Endothelial cell (in vitro differentiated cells): ENCODE results near the gene ADCY9. TPM values are rescaled to one million over a fixed set of nuclear protein-coding genes. Genes with fewer than 3 reads are reported as not detected.
A peak's percentile ranks its signal among the peaks of the same experiment; 100 is the strongest.

ENCODE experiments used
- DNase-seq: peaks from one replicate; pipeline ENCODE4 v3.0.0; 2021; ENCODE audit warnings: low spot score
- H3K27ac Mint-ChIP-seq: one replicate; pipeline ENCODE4 v1.8.0; 2021; ENCODE audit warnings: mixed read lengths, inconsistent platforms; ENCODE audit not compliant: unreplicated experiment
- H3K27me3 Mint-ChIP-seq: one replicate; pipeline ENCODE4 v1.8.0; 2021; ENCODE audit warnings: mild to moderate bottlenecking, moderate library complexity, mixed read lengths, inconsistent platforms; ENCODE audit not compliant: unreplicated experiment
- H3K36me3 Mint-ChIP-seq: one replicate; pipeline ENCODE4 v1.8.0; 2021; ENCODE audit warnings: mild to moderate bottlenecking, low read depth, mixed read lengths, inconsistent platforms; ENCODE audit not compliant: unreplicated experiment
- H3K4me1 Mint-ChIP-seq: one replicate; pipeline ENCODE4 v1.8.0; 2021; ENCODE audit warnings: mild to moderate bottlenecking, mixed read lengths, inconsistent platforms; ENCODE audit not compliant: unreplicated experiment
- H3K4me3 Mint-ChIP-seq: one replicate; pipeline ENCODE4 v1.8.0; 2021; ENCODE audit warnings: mild to moderate bottlenecking, mixed read lengths, inconsistent platforms; ENCODE audit not compliant: unreplicated experiment
- H3K9me3 Mint-ChIP-seq: one replicate; pipeline ENCODE4 v1.8.0; 2021; ENCODE audit warnings: mixed read lengths, inconsistent platforms; ENCODE audit not compliant: unreplicated experiment
- total RNA-seq: library from RNA; stranded (reverse); fragmentation: NEBNext Ultra II Directional; extraction: Animal tissue kit (Norgen Biotek cat#: 25700); gene quantifications from one replicate; pipeline ENCODE4 v1.2.1, GENCODE V29; 2021; ENCODE audit not compliant: unreplicated experiment
- TF ChIP-seq, protein P1 (sequence below): fragments of 200-600 bp; sonication (generic); IDR thresholded peaks from one replicate; pipeline ENCODE4 v1.5.0; 2021; ENCODE audit warnings: antibody characterized with exemption; ENCODE audit not compliant: unreplicated experiment

Gene ADCY9
- total RNA-seq, 1 donor from 2014 or later, result 3.3 TPM

DNA sequence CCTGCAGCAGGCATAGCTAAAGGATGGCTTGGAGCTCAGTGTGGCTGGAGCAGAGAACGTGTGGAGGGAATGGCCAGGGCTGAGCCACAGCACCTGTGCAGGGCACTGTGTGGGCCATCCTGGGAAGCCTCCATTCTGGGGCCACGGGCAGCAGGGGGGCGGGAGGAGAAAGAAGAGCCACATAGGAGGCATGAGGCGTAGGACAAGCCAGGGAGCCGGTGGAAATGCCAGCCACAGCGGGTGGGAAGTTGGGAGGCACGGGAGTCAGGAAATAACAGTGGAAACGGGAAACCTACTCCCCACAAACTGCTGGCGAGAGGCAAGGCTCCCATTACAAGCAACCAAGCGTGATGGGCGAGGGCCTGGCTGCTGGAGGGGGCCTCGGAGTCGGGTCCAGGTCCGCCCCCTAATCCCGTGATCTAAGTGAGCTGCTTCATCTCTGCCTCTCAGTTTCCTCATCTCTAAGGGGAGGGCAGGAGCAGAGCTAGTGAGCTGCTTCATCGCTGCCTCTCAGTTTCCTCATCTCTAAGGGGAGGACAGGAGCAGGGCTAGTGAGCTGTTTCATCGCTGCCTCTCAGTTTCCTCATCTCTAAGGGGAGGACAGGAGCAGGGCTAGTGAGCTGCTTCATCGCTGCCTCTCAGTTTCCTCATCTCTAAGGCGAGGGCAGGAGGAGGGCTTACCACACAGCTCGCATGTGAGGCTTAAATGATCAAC, 104.9 kb downstream of the ADCY9 start:
- H3K4me1 Mint-ChIP-seq, result peaks cover 4% of the 10 kb centered on the region
- H3K9me3 Mint-ChIP-seq, result no peaks in the 10 kb centered on the region
- H3K4me3 Mint-ChIP-seq, result peak overlapping the region; percentile 18
- H3K36me3 Mint-ChIP-seq, result no peaks in the 10 kb centered on the region
- TF ChIP-seq, protein P1, sequence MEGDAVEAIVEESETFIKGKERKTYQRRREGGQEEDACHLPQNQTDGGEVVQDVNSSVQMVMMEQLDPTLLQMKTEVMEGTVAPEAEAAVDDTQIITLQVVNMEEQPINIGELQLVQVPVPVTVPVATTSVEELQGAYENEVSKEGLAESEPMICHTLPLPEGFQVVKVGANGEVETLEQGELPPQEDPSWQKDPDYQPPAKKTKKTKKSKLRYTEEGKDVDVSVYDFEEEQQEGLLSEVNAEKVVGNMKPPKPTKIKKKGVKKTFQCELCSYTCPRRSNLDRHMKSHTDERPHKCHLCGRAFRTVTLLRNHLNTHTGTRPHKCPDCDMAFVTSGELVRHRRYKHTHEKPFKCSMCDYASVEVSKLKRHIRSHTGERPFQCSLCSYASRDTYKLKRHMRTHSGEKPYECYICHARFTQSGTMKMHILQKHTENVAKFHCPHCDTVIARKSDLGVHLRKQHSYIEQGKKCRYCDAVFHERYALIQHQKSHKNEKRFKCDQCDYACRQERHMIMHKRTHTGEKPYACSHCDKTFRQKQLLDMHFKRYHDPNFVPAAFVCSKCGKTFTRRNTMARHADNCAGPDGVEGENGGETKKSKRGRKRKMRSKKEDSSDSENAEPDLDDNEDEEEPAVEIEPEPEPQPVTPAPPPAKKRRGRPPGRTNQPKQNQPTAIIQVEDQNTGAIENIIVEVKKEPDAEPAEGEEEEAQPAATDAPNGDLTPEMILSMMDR, result no peak
- DNase-seq, result peak; percentile 38
- H3K27ac Mint-ChIP-seq, result peak overlapping the region; percentile 37
- peaks cover 3% of the 10 kb centered on the region for H3K27me3 Mint-ChIP-seq

DNA sequence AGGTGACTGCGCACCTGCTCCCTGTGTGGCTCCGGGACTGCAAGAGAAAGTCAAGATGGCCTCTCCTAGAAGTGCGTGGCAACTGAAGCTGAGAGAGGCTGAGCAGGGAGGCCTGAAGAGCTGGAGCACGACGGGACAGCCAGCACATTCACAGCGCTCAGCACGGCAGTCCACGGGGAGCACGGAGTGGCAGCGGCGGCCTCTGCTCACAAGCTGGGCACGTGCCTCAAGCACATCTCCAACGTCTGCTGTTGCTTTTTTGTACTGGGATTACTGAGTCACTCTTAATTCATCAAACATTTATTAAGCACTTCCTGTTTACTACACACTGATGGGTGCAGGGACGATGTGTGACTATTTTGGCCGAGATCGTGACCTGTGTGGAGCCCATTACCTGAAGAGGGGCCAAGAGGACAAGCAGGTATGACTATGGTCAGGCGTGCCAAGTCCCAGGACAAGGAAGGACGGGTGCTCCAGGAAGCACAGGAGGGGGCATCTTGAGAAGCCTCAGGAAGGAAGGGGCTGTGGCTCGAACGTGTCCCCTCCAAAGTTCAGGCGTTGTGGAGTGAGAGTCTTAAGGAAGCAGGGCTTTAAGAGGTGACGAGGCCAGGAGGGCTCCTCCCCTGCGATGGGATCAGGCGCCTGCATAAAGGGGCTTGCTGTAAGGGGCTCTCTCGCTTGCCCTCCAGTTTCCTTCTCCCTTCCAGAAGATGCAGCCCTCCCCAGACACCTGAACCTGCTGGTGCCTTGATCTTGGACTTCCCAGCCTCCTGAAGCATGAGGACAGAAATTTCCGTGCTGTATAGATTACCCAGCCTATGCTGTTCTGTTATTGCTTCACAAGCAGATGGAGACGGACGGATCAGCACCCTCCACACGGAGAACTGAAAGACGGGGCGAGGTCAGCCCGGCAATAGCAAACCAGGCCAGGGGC, 105.8 kb downstream of the ADCY9 start:
- peaks cover 4% of the 10 kb centered on the region for H3K27me3 Mint-ChIP-seq
- peaks cover 4% of the 10 kb centered on the region for H3K4me1 Mint-ChIP-seq
- no peak for DNase-seq
- TF ChIP-seq, protein P1, result no peak
- H3K4me3 Mint-ChIP-seq, result peak overlapping the region; percentile 51
- H3K9me3 Mint-ChIP-seq, result no peaks in the 10 kb centered on the region
- H3K27ac Mint-ChIP-seq, result no peak overlapping the region
- no peaks in the 10 kb centered on the region for H3K36me3 Mint-ChIP-seq

DNA sequence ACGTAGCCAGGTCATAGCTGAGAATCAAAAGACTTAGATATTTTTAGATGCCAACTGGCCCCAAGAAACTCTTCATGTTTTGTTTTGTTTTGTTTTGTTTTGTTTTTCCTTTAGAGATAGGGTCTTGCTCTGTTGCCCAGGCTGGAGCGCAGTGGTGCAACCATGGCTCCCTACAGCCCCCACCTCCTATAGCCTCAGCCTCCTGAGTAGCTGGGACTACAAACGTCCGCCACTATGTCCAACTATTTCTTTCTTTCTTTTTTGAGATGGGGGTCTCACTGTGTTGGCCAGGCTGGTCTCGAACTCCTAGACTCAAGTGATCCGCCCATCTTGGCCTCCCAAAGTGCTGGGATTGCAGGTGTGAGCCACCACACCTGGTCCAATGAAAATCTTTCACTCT, 107.1 kb downstream of the ADCY9 start:
- Mint-ChIP-seq H3K27me3 (peaks cover 4% of the 10 kb centered on the region), H3K36me3 (no peaks in the 10 kb centered on the region), H3K9me3 (no peaks in the 10 kb centered on the region), H3K4me1 (peaks cover 4% of the 10 kb centered on the region), H3K27ac (no peak overlapping the region), H3K4me3 (no peak overlapping the region)
- TF ChIP-seq, protein P1, result no peak
- no peak for DNase-seq

DNA sequence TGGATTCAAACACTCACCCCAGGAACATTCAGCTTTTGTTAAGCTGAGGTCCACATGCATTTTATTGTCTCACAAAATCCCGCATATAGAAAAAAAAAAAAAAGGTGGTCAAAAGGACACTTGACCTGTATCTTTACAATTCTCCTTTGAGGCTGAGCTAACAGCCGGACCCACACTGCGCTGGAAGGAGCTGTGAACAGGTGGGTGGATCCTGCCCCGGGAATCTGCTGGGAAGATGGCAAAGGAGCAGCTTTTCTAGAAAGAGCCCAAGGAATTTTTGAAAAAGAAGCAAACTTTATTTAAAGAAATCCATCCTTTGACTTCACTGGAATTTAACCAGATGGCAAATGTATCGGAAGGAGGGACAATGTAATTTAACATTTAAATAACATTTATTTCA, 108.1 kb downstream of the ADCY9 start:
- H3K4me3 Mint-ChIP-seq, result no peak overlapping the region

More for the DNA sequence above, 108.1 kb downstream of the ADCY9 start:
- Mint-ChIP-seq H3K27me3 (peaks cover 4% of the 10 kb centered on the region), H3K9me3 (no peaks in the 10 kb centered on the region), H3K36me3 (no peaks in the 10 kb centered on the region), H3K4me1 (peaks cover 4% of the 10 kb centered on the region), H3K27ac (no peak overlapping the region)
- TF ChIP-seq, protein P1, result no peak
- DNase-seq, result no peak
